ENCODE data around the gene PNPLA1.

The PNPLA1 gene

DNA sequence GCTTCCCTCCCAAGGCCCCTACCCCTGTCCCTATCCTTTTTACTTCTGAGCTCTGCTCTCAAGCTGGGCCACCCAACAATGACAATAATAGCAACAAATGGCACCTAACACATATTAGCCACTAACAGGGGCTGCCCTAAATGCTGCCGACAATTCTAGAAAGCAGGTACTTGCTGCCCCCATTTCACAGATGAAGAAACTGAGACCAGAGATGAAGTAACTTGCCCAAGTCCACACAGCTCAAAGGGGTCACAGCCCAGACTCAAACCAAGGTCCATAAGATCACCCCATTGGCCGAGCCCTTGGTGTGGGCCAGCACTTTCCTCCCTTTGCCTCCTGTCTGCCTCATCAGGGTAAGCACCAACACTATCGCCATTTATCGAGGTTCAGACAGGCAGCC lies 54.9 kb downstream of the PNPLA1 start:
- no peak for DNase-seq (ENCODE audit: low read depth)
- TF ChIP-seq, protein P1, sequence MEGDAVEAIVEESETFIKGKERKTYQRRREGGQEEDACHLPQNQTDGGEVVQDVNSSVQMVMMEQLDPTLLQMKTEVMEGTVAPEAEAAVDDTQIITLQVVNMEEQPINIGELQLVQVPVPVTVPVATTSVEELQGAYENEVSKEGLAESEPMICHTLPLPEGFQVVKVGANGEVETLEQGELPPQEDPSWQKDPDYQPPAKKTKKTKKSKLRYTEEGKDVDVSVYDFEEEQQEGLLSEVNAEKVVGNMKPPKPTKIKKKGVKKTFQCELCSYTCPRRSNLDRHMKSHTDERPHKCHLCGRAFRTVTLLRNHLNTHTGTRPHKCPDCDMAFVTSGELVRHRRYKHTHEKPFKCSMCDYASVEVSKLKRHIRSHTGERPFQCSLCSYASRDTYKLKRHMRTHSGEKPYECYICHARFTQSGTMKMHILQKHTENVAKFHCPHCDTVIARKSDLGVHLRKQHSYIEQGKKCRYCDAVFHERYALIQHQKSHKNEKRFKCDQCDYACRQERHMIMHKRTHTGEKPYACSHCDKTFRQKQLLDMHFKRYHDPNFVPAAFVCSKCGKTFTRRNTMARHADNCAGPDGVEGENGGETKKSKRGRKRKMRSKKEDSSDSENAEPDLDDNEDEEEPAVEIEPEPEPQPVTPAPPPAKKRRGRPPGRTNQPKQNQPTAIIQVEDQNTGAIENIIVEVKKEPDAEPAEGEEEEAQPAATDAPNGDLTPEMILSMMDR (IDR thresholded peaks at IDR 0.05; ENCODE audit: insufficient read depth, low read depth, low read length, missing control alignments), result no peak
- H3K4me3 ChIP-seq (ENCODE audit: low read length), result no peak overlapping the region

DNA sequence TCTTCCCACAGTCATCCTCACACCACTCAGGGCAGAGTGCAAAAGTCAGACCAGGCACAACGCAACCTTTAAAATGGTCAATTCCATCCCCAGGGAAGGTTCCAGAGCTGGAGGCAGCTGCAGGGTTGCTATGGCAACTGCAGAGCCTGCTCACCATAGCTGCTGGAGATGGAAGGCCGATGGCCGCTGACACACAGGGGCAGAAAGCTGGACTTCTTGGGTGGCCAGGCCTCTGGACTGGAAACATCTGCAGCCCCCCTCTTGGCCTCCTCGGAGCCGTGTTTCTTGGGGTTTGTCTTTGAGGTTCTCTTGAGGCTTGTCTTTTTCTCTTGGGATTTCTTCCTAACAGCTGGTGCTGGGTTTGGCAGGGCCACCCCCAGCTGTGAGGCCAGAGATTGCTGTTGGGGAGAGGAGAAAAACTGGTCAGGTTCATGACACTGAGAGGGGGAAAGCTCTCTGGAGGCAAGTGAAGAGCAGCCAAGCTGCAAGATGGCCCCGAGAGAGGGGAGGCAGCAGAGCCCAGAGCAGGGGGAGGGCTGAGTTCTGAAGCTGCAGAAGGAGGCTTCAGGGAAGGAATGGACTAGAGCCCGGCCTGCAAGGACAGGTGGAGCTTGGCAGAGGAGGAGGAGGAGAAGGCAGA lies 56.6 kb downstream of the PNPLA1 start:
- H3K4me3 ChIP-seq (ENCODE audit: low read length), result no peak overlapping the region
- TF ChIP-seq, protein P1 (IDR thresholded peaks at IDR 0.05; ENCODE audit: insufficient read depth, low read depth, low read length, missing control alignments), result no peak
- DNase-seq (ENCODE audit: low read depth), result no peak

DNA sequence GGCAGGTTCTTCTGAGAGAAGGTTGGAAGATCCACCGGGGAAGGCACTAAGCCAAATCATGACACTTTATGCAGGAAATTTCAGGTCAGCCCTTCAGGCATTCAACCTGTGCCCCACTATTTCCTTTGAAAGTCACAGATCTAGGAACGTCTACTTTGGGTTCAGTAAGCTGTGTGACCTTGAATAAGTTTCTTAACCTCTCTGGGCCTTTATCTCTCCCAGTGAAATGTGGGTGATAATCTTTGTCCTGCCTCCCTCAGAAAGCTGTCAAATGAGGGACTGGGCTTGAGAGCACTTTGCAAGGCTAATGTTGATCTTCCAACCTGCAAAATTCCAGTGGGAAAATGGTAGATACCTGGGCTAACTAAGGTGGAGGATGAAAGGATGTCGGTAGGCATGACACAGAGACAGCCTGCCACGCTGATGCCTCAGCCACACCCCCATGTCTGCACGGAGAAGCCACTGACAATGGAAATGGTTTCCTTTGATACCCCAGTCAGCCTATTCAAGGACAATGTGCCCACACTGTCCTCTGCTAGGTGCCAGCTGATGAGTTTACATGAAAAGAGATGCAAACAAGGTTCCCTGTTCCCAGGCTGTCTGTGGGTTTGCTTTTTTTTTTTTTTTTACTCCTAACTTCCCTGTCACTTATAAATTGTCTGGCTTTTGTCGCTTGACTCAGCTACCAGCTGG lies 57.5 kb downstream of the PNPLA1 start:
- TF ChIP-seq, protein P1 (IDR thresholded peaks at IDR 0.05; ENCODE audit: insufficient read depth, low read depth, low read length, missing control alignments), result no peak
- DNase-seq (ENCODE audit: low read depth), result no peak
- no peak overlapping the region for H3K4me3 ChIP-seq (ENCODE audit: low read length)

DNA sequence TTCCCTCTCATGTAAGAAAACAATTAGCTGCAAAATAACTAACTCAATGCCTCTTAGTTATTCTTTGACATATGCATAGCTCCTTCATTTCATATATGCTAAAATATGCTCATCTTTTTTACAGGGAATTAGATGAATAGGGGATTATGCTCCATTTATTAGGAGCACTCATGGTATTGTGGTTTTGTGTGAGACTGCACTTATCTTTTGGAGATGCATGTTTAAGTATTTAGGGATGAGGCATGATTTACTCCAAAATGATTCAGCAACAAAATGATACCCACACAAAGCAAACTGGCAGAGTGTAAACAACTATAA lies 58.0 kb downstream of the PNPLA1 start:
- no peak overlapping the region for H3K4me3 ChIP-seq (ENCODE audit: low read length)
- no peak for DNase-seq (ENCODE audit: low read depth)

DNA sequence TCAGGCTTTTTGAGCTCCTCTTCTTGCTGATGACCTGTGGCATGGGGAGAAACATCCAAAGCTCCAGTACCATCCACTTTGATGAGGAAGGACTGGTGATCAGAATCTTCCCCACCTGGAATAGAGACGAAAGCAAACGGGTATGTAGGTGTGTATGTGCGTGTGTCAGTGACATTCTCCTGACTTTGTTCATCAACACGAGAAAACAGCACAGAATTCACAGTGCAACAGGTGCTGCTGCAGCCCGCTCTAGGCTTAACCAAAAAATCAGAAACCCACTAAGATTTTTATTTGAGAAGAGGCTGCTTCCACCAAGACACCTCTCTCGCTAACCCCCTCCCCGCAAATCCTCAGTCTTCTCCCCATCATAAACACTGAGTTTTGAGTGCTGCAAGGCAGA lies 58.7 kb downstream of the PNPLA1 start:
- DNase-seq (ENCODE audit: low read depth), result no peak
- no peak overlapping the region for H3K4me3 ChIP-seq (ENCODE audit: low read length)
- TF ChIP-seq, protein P1 (IDR thresholded peaks at IDR 0.05; ENCODE audit: insufficient read depth, low read depth, low read length, missing control alignments), result no peak

More for the DNA sequence above, 58.0 kb downstream of the PNPLA1 start:
- TF ChIP-seq, protein P1 (IDR thresholded peaks at IDR 0.05; ENCODE audit: insufficient read depth, low read depth, low read length, missing control alignments), result no peak

DNA sequence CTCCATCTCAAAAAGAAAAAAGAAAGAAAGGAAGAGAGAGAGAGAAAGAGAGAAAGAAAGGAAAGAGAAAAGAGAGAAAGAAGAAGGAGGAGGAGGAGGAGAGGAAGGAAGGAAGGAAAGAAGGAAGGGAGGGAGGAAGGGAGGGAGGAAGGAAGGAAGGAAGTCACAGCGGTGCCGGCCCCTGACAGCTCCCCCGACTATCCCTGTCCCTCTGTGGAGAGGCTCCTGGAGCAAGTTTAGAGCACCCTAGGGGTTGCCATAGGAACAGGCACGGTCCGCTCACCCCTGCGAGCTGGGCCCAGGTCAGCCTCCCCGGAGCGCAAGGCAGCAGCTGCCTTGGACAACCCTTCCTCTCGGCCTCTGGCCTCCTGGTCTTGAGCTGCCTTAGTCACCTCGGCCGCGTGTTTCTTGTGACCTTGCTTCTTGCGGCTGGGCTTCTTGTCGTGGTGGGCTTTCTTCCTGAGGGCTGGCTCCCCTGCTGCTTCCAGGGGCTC lies 60.0 kb downstream of the PNPLA1 start:
- no peak for DNase-seq (ENCODE audit: low read depth)
- H3K4me3 ChIP-seq (ENCODE audit: low read length), result no peak overlapping the region
- TF ChIP-seq, protein P1 (IDR thresholded peaks at IDR 0.05; ENCODE audit: insufficient read depth, low read depth, low read length, missing control alignments), result no peak

DNA sequence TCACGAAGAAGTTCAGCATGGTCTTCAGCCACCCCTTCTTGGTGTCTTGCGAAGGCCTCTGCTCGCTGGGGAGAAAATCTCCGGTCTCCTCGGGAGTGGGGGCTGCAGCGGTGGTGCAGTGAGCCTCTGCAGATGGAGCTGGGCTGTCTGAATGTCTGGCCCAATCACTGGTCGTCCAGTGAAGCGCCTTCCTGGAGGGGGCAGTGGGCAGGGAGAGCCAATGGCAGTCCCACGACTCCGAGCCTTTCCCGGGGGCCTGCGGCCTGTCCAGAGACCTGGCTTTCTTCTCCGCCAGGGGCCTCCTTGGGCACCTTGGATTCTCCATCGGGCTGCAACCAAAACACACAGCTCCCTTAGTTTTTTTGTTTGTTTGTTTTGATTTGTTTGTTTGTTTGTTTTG lies 60.5 kb downstream of the PNPLA1 start:
- DNase-seq (ENCODE audit: low read depth), result no peak
- TF ChIP-seq, protein P1 (IDR thresholded peaks at IDR 0.05; ENCODE audit: insufficient read depth, low read depth, low read length, missing control alignments), result no peak
- H3K4me3 ChIP-seq (ENCODE audit: low read length), result no peak overlapping the region
